Hindlimb muscle (tissue), 1 donor: ENCODE measurements around the gene ZNF774. TPM values are rescaled to one million over a fixed set of nuclear protein-coding genes. Genes with fewer than 3 reads are reported as not detected.
A peak's percentile ranks its signal among the peaks of the same experiment; 100 is the strongest.
"Not testable (repeated sequence)": the region's sequence is repeated elsewhere in the genome, so short reads cannot be mapped to it uniquely, and the experiment has no call there.

Source experiments
- DNase-seq: peaks from one replicate; pipeline ENCODE4 v3.0.0-alpha.2; 2013
- polyA plus RNA-seq: library from polyadenylated mRNA; unstranded; fragments of 120-200 nt; gene quantifications from one replicate; pipeline ENCODE4 v1.2.1, GENCODE V29; 2013; ENCODE audit not compliant: insufficient read length

The ZNF774 gene
- polyA plus RNA-seq, 1 donor = 3.6 TPM

DNA sequence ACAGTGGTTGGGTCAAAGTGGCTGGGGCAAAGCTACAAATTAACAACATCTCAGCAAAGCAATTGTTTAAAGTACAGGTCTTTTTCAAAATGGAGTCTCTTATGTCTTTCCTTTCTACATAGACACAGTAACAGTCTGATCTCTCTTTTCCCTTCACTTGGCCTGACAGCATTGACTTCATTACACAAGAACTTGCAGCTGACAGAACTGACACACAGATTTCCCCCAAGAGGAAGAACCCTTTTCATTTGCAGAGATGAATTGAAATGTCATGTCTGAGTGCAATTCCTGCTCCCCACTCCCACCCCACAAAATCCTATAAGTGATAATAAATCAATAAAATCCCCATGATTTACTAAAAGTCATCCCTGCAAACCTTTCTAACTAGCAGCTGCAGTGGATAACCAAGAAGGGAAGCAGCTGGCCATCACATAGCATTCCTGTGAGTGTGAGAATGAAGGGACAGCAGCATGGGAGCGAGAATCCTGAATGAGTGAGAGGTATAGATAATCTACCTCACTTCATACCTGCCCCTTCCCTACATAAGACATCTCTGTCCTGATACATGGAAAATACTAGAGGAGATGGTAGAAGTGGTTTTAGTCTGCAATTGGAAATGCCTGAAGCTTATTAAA lies 4.5 kb upstream of the ZNF774 start:
- not testable (repeated sequence) for DNase-seq

DNA sequence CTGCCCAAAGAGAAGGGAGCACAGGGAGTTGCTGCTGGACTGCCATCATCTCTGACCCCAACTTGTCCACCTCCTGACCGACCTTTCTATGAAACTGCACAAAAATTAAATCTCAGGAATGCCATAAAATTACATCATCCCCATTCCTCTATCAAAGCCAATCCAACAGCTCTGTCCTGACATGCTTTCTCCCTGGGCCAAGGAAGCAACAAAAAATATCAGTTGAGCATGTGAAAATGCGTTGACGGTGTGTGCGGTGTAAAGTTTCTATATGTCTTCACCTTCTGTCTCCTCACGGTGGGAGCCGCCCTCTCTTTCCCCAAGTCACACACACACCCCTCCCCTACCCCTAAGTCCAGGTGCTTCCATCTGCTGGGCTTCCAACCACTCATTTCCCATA lies 3.6 kb upstream of the ZNF774 start:
- no peak for DNase-seq

DNA sequence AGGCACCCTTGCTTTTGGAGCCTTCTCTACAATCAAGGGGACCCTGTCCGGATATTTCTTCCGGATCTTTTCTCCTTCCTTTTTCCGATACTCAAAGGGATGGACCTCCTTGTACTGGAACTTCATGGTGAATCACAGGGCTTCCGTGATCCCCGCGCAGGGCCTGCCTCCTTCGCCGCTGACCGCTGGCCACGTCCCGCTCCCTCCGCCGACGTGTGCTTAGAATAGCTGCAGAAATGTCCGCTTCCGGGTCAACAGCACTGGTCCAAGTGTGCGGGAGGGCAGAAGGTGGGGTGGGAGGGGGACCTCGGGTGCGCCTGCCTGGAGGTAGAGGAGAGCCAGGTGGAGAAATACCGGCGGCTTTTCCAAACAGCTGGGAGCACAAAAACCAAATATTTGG lies 3.0 kb upstream of the ZNF774 start:
- DNase-seq = no peak

DNA sequence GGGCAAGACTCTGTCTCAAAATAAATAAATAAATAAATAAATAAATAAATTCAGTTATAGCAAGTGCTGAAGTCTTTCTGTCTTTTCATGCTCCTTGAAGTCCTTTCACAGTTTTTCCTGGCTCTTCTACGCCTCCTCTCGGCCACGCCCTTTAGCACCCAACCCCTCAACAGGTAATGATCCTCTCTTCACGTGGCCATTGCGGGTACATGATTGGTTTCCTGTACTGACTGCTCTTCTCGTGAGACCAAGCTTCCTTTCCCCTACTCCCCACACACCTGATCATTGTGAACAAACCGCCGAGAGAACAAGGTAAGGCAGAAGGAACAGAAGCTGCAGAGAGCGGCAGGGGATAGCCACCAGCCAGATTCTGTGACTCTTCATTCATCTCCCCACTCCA lies 2.3 kb upstream of the ZNF774 start:
- no peak for DNase-seq

DNA sequence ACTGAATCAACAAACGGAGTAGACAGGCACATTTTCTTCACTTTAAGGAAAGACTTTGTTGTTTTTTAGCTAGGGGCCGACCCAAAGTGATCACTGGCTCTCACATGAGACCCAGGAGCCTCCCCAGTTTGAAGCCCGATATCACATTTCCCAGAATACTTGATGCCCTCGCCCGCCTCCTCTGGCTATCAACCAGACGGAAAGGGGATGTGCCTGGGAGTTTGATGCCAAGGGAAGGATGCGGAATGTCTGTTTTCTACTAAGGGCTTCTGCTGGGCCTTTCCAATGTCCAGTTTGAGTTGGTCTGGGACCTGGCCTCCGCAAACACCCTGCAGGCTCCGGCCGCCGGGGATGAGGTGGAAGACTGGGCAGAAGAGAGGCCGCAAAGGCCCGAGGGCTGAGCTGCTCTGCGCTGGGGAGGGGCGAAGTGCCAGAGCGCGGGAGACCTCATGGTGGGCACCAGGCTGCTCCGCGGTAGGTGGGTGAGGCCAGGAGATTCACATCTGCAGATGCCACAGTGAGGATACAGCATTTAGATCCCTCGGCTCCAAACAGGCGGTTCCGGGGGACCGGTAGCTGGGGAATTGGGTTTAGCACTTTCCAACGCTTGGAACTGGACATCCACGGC lies 491 bp upstream of the ZNF774 start:
- DNase-seq = no peak

DNA sequence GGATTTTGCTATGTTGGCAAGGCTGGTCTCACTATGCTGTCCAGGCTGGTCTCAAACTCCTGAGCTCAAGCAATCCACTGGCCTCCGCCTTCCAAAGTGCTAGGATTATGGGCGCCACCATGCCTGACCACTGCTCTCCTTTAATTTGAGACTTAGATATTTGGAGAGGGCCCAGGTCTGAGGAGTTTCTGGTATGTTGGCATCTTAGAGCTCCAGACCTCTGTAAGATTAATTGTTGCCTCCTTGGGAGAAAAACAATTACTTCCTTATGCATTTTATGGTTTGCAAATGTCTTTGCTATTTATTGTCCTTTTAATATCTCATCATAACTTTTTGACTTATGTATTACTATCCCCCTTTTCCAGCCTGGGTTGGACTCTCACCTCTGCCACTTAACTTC lies 2.9 kb downstream of the ZNF774 start:
- DNase-seq = no peak

DNA sequence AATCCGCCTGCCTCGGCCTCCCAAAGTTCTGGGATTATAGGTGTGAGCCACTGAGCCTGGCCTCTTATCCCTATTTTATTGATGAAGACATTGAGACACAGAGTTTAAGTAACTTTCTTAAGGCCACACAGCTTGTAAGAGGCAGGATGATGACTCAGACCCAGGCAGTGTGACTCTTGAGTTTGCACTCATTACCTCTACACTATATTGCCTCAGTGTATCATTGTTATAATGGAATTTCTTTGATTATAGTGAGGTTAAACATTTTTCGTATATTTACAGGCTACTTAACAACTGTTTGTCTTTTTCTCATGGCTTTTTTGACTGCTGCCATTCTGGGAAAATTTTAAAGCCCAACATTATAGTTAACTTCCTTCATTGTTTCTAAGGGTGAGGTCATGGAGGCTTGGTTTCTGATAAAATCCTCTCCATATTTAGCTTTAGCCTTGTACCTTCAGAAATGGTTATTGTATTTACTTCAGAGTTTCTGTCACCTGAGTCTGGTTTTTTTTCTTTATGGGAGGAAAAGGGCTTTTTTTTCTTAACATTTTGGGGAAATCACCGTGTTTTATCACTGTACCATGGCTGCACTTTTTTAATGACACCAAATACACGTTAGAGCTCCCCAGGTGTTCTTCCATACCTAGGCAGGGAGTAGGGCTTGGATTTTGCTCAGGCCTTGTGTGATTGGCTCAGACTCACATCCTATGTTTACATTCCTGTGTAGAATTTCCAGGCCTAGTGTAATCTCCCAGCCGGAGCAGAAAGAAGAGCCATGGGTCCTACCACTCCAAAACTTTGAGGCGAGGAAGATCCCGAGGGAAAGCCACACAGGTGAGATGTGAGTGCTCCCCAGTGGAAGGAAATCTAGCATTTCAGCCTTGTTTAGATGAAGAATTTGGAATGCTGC lies 6.3 kb downstream of the ZNF774 start:
- no peak for DNase-seq

DNA sequence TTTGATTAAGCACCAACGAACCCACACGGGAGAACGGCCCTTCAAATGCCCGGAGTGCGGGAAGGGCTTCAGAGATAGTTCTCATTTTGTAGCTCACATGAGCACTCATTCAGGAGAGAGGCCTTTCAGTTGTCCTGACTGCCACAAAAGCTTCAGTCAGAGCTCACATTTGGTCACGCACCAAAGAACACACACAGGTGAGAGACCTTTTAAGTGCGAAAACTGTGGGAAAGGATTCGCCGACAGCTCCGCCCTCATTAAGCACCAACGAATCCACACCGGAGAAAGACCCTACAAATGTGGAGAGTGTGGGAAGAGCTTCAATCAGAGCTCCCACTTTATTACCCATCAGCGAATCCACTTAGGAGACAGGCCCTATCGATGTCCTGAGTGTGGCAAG lies 8.7 kb downstream of the ZNF774 start:
- no peak for DNase-seq

DNA sequence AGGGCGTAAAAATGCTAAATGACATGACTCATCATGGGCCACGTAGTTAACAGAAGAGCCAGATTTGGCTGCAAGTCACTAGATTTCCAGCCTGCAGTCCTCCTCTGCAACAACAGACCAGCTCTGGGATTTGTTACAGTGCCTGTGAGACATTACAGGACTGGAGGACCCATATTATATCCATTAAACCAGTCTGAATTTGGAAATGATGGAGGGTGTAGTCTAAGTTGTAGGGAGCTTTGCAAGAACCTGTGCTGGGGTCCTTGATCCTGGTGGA lies 10.8 kb downstream of the ZNF774 start:
- DNase-seq = no peak

DNA sequence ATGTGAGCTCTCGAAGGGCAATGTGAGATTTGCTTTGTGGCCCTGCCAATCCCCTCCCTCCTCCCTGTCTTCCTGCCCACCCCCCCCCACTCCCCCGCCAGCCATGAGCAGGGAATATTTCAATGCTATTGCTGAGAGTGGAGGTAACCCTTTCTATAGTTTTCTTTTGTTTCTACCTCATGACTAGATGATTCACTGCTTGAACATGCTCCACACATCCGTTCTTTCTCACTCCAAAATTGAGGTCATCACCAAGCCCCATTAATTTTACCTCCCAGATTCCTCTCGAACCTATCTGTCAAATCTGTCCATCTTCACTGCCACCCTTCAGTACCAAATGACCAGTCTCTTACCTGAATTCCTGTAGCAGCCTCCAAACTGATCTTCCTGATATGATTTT lies 12.2 kb downstream of the ZNF774 start:
- DNase-seq = no peak

DNA sequence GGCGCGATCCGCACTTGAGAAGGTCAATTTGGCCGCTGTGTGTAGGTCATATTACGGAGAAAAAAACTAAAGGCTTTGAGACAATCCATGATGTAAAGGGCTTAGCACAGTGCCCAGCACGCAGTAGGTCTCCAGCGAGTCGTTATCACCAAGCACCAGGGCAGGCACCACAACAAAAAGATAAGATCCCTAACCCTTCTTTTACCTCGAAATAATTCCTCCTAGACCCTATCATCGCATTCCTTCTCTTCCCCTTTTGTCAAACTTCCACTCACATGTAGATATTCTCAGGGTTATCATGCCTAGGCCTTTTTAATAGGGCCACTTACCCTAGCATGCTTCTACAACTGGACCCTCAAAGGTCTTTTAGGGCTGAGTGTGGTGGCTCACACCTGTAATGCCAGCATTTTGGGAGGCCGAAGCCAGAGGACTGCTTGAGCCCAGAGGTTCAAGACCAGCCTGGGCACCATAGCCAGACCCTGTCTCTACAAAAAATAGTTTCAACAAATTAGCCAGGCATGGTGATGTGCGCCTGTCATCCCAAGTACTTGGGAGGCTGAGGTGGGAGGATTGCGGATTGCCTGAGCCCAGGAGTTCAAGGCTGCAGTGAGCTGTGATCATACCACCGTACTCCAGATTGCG lies 13.5 kb downstream of the ZNF774 start:
- no peak for DNase-seq

DNA sequence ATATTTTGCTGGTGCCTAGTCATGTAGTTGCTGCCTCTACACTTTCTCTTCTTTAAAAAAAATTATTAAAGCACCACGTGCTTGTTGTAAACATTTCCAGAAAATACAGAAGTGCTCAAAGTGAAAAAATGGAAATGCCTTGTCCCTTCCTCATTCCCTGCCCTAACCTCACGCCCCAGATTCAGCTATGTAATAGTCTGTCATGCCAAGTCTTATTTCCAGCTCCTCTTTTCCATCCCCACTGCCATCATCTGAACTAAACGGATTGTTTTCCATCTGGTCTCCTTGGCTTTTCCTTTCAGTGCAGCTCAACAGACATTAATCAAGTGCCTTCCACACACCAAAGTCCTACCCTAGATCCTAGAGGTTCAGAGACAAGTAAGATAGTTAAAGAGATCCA lies 15.5 kb downstream of the ZNF774 start:
- DNase-seq = peak; percentile 54

DNA sequence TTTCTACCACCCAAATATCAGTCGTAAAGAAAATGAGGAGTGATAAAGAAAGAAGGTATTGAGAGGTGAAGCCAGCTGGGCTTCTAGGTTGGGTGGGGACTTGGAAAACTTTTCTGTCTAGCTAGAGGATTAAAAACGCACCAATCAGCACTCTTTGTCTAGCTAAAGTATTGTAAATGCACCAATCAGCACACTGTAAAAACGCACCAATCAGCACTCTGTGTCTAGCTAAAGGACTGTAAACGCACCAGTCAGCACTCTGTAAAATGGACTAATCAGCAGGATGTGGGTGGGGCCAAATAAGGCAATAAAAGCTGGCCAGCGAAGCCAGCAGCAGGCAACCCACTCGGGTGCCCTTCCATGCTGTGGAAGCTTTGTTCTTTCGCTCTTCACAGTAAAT lies 23.0 kb downstream of the ZNF774 start:
- DNase-seq = no peak

DNA sequence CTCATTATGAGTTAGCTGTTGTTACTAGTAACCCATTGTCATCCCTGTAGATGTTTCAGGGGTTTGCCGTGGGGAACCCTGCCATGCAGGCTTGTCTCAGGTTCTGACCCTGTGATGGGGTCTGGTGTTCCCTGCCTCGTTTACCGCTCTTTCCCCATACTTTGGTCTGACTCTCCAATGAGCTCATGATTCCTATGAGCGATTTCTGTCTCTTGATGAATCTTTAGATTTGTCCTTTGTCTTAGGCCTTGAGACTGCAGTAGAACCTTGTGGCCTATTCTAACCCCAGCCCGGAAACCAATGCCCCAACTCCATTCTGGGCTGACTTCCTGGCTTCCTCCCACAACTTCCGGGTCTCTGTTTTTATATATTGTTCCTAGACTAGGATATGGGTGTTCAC lies 24.7 kb downstream of the ZNF774 start:
- no peak for DNase-seq

DNA sequence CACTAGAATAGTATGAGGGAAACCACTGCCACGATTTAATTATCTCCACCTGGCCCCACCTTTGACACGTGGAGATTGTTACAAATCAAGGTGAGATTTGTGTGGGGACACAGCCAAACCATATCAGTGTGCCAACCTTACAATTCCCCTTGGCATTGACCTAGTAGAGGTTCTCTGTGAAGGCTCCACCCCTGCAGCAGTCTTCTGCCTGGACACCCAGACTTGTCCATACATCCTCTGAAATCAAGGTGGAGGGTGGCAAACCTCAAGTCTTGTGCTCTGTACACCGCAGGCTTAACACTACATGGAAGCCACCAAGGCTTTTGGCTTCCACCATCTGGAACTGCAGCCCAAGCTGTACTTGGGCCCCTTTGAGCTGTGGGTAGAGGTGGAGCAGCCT lies 27.2 kb downstream of the ZNF774 start:
- no peak for DNase-seq

DNA sequence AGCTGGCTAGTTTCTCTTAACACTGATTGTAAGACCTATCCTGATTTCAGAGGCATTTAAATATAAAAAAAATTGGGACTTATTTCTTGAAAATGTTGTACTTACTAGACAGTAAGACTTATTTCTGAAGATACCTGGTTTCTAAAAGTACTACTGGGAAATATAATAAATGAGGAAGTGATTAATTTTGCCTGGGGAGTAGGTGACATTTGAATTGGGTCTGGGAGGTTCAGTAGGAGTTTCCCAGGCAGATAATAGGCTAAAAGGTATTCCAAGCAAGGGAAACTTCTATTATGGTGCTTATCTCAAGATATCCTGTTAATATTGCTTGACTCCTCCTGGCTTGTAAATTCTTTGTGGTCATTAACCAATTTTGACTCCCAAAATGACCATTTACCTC lies 29.4 kb downstream of the ZNF774 start:
- DNase-seq = no peak

DNA sequence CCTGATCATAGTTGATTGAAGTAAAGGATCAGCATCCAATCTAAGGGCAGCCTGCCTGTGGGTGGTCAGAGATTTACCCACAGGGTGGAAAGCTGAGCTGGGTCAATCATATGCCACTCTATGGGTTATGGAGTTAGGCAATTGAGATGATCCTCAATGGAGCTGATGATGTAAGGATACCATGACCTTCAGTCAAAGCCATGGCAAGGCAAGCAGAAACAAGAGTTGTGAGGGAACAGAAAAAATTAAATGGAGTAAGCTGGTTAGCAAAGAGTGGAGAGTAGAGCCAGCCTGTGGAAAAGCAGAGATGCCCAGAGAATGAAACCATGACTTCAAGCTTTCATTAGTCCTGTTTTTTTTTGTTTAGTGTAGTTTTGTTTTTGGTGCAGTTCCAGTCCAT lies 30.2 kb downstream of the ZNF774 start:
- no peak for DNase-seq

DNA sequence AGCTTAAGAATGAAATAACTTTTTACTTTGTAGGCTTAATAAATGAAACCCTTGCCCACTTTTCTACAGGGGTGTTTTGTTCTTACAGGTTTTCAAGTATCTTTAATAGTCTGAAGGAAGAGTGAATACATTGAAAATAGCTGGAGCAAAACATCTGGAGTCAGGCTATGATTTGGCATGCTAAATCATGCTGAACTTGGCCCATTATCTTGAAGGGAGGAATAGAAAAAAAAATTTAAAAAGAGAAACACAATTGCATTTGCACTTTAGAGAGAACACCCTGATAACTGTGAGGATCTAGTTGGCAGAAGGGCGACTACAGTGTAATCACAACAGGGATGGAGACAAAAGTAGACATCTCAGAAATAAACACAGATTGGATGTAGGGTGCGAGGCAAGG lies 34.1 kb downstream of the ZNF774 start:
- no peak for DNase-seq

DNA sequence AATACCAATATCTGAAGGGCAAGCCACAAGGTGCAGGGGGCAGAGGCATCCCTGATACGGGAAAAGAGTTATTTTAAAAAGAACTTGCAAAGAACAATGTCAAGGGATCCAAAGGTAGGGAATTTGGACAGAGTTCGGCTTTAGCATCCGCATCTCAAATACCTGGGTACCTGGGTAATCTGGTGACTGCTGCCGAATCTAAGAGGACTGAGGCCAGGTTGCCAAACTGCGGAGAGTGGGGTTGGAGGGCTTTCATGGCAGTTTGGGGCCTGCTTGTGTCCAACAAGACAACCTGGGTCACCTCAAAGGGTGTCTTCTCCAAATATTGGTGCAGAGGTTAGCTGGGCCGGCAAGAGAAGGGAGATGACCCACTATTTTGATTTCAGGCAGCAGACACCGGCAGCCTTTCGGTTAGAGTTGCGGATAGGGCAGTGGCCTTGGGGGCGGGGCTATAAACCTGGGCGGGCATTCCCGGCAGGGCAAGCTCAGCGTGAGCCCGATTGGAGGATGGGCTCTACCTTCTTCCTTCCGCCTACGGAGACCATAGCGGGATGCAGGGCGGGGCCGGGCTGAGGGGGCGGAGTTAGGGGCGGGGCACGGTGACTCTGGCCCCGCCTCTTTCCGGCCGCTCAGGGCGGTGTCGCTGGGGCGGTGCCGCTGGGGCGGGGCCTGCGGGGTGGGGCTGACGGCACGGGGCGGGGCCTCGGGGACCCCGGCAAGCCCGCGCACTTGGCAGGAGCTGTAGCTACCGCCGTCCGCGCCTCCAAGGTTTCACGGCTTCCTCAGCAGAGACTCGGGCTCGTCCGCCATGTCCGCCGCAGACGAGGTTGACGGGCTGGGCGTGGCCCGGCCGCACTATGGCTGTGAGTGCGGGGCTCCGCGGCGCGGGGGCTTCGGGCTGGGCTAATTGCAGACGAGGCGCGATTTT lies 35.7 kb downstream of the ZNF774 start, which contains the start of gene IQGAP1:
Gene IQGAP1 (plus strand): TSS at position 709 of the 928 bp plus-strand sequence. CDS start 100 bp downstream, at position 809.
- peak; percentile 93 for DNase-seq

DNA sequence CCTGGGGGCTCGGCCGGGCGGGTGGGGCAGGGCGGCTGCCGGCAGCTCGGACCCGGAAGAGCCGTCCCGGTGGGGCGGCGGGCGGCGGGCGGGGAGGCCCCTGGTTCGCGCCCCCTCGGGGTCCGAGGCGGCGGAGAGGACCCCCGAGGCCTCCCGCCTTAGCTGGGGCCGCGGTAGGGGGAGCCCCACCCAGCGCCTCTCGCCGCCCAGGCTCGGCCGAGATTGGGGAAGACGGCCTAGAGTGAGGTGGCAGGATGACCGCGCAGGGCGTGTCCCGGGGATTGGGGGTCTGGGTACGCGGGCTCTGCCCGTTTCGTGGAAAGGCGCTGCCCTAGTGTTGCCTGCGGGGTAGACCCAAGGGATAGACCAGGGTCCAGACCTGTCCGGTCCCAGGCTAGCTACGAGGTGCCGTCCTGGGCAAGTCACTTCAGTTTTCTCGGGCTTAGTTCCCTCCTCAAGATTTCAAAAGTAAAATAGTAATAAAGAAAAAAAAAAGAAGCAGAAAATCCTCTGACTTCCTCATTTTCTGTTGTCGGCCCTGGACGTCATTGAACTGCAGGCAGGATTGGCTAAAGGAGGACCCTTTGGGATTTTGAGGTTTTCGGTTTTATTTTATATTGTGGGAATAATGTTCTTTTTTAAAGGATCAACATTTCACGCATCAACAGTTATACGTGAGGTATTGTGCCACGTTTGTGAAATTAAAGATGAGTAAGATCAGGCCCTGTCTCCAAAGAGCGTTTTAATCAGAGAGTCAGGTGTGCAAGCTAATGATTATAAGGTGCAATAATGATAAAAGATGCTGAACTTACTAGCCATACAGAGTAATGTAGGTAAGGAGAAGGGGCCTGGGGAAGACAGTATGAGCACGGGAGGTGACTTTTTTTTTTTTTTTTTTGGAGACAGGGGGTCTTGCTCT lies 36.6 kb downstream of the ZNF774 start:
- DNase-seq = peak; percentile 69

DNA sequence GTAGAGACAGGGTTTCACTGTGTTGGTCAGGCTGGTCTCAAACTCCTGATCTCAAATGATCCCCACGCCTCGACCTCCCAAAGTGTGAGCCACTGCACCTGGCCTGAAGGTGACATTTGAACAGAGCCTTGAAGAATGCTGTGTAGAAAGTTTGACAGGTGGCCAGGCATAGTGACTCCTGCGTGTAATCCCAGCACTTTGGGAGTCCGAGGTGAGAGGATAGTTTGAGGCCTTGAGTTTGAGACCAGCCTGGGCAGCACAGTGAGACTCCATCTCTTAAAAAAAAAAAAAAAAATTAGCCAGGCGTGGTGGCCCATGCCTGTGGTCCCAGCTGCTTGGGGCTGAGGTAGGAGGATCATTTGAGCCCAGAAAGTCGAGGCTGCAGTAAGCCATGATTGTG lies 37.4 kb downstream of the ZNF774 start:
- no peak for DNase-seq
